Measurements from ENCODE around the gene UNC79. TPM values are rescaled to one million over a fixed set of nuclear protein-coding genes. Genes with fewer than 3 reads are reported as not detected.
"Not testable (repeated sequence)": the region's sequence is repeated elsewhere in the genome, so short reads cannot be mapped to it uniquely, and the experiment has no call there.

UNC79 gene
- total RNA-seq: 0.13 and 0.22 TPM in 2 replicates

DNA sequence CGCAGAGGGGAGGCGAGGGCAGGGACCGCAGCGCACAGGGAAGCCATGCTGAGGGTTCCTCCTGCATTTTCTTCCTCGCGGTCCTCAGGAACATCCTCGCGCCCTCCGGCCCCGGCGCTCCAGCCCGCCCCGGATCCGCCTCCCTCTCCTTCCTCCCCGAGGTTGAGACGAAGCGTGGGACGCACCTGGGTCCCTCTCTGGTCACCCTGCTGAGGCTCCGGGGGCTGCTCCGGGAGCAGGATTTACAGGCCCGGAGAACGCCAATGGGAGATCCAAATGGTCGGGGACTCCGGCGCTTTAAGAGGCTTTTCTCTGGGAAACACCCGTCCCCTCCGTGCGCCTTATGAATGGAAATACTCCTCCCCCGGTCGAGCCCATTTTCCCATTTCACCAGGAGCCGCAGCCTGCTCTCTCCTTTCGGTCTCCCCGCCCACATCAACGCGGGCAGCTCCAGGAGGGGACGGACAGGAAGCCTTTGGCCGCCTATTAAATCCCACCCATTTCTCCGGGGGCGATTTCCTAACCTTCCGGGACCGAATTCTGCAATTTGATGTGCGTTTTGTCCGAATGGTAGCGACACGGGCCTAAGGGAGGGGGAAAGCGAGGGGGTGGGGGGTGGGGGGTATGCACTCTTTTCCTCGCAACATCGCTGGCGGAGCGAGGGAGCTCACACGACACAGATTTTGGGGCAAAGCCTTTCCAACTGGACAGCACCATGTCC is at the start of gene UNC79:
TSS of gene UNC79 (plus strand) at position 625 of the 721 bp plus-strand sequence. CDS start at position 716, 91 bp downstream.
- H3K4me1 Mint-ChIP-seq: peaks cover 4% of the 10 kb centered on the region
- ChIA-PET CTCF (no interaction called here), POLR2A (no interaction called here)
- H3K36me3 Mint-ChIP-seq (ENCODE audit: low read depth): peaks cover 1% of the 10 kb centered on the region
- DNase-seq (no peak), ATAC-seq (ENCODE audit: low read depth) (no peak)
- peaks cover 40% of the 10 kb centered on the region for H3K27me3 Mint-ChIP-seq
- intact Hi-C loops (cut with micrococcal nuclease): loop anchor here (5.0 kb wide), 1 partner anchor 98 kb away; the partner anchor contains the start of gene BTBD7
- TF ChIP-seq, protein P1, sequence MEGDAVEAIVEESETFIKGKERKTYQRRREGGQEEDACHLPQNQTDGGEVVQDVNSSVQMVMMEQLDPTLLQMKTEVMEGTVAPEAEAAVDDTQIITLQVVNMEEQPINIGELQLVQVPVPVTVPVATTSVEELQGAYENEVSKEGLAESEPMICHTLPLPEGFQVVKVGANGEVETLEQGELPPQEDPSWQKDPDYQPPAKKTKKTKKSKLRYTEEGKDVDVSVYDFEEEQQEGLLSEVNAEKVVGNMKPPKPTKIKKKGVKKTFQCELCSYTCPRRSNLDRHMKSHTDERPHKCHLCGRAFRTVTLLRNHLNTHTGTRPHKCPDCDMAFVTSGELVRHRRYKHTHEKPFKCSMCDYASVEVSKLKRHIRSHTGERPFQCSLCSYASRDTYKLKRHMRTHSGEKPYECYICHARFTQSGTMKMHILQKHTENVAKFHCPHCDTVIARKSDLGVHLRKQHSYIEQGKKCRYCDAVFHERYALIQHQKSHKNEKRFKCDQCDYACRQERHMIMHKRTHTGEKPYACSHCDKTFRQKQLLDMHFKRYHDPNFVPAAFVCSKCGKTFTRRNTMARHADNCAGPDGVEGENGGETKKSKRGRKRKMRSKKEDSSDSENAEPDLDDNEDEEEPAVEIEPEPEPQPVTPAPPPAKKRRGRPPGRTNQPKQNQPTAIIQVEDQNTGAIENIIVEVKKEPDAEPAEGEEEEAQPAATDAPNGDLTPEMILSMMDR (IDR thresholded peaks at IDR 0.05): no peak
- no peak within 1 kb of the TSS for H3K4me3 Mint-ChIP-seq
- no peak within 1 kb of the TSS for H3K27ac Mint-ChIP-seq
- peaks cover 18% of the 10 kb centered on the region for H3K9me3 Mint-ChIP-seq

DNA sequence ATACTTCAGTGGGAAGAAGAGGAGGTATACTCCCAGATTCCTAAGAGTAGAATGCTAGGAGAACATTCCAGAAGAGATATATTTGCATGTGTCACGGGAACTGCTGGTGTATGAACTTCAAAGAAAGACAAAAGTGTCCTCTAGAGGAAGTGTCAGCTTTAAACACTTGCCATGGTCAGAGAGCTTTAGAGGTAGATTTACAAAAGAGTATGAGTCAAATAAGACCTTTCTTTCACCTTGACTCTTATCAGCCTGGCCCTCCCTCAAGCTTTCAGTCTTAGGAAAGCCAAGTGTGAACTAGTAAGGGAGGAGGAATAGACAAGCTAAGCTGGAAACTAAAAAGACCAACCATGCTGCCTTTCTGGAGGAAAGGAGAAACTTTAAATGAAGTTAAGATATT is 49.1 kb upstream of the UNC79 start:
- Mint-ChIP-seq H3K27ac (no peak overlapping the region), H3K27me3 (no peaks in the 10 kb centered on the region), H3K4me3 (no peak overlapping the region), H3K9me3 (no peaks in the 10 kb centered on the region), H3K4me1 (peaks cover 26% of the 10 kb centered on the region), H3K36me3 (ENCODE audit: low read depth) (no peaks in the 10 kb centered on the region)
- DNase-seq (no peak), ATAC-seq (ENCODE audit: low read depth) (peak; percentile 37)
- TF ChIP-seq, protein P1 (IDR thresholded peaks at IDR 0.05): no peak
- POLR2A ChIA-PET: no interaction called here
- intact Hi-C loops (cut with micrococcal nuclease): no loop called here
- CTCF ChIA-PET: interaction anchor here (0.7 kb wide), 1 partner anchor 12 kb away, joined by 3 read pairs; no protein-coding TSS in a partner anchor

DNA sequence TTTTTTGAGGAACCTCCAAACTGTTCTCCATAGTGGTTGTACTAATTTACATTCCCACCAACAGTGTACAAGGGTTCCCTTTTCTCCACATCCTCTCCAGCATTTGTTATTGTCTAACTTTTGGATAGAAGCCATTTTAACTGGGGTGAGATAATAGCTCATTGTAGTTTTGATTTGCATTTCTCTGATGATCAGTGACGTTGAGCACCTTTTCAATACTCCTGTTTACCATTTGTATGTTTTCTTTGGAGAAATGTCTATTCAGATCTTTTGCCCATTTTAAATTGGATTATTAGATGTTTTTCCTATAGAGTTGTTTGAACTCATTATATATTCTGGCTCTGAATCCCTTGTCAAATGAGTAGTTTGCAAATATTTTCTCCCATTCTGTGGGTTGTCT is 46.5 kb upstream of the UNC79 start:
- ATAC-seq (ENCODE audit: low read depth); H3K4me3 Mint-ChIP-seq; H3K27me3 Mint-ChIP-seq; H3K27ac Mint-ChIP-seq; intact Hi-C loops (cut with micrococcal nuclease); DNase-seq; H3K36me3 Mint-ChIP-seq (ENCODE audit: low read depth); H3K9me3 Mint-ChIP-seq; CTCF ChIA-PET; POLR2A ChIA-PET: not testable (repeated sequence)
- H3K4me1 Mint-ChIP-seq: peaks cover 13% of the 10 kb centered on the region

DNA sequence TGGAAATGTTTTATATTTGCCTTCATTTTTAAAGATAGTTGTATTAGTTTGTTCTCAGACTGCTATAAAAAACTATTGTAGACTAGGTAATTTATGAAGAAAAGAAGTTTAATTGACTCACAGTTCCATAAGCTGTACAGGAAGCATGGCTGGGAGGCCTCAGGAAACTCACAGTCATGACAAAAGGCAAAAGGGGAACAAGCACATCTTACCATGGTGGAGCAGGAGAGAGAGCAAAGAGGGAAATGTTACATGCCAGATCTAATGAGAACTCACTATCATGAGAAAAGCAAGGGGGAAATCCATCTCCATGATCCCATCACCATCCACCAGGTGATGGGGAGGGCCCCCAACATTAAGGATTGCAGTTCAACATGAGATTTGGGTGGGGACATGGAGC is 35.5 kb upstream of the UNC79 start:
- H3K9me3 Mint-ChIP-seq: peaks cover 16% of the 10 kb centered on the region
- POLR2A ChIA-PET: no interaction called here

DNA sequence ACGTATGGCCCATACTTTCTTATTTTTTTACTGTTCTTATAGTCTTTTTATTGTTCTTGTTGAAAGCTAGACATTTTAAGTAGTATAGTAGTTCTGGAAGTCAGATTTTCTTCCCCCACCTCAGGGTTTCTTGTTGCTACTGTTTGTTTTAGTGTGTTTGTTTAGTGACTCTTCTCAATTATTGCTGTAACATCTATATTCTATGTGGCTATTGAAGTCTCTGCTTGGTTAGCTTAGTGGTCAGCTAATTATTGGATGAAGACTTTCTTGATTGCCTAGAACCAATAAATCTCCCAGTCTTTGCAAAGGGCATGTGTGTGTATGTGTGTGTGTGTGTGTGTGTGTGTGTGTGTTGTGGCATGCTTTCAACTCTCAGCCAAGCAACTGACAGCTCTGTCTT is 34.3 kb upstream of the UNC79 start:
- H3K27ac Mint-ChIP-seq: no peak overlapping the region
- H3K9me3 Mint-ChIP-seq: peaks cover 16% of the 10 kb centered on the region
- CTCF ChIA-PET: no interaction called here
- TF ChIP-seq, protein P1 (IDR thresholded peaks at IDR 0.05): no peak
- H3K4me1 Mint-ChIP-seq: peaks cover 6% of the 10 kb centered on the region
- POLR2A ChIA-PET: no interaction called here
- no peak for DNase-seq
- H3K4me3 Mint-ChIP-seq: no peak overlapping the region
- H3K36me3 Mint-ChIP-seq (ENCODE audit: low read depth): no peaks in the 10 kb centered on the region
- intact Hi-C loops (cut with micrococcal nuclease): no loop called here
- H3K27me3 Mint-ChIP-seq: peaks cover 3% of the 10 kb centered on the region
- no peak for ATAC-seq (ENCODE audit: low read depth)

More for the DNA sequence above, 35.5 kb upstream of the UNC79 start:
- ATAC-seq (ENCODE audit: low read depth): peak; percentile 18
- Mint-ChIP-seq H3K27ac (no peak overlapping the region), H3K4me3 (no peak overlapping the region), H3K27me3 (peaks cover 3% of the 10 kb centered on the region), H3K4me1 (peaks cover 6% of the 10 kb centered on the region), H3K36me3 (ENCODE audit: low read depth) (no peaks in the 10 kb centered on the region)
- CTCF ChIA-PET: no interaction called here
- TF ChIP-seq, protein P1 (IDR thresholded peaks at IDR 0.05): no peak
- intact Hi-C loops (cut with micrococcal nuclease): no loop called here
- DNase-seq: no peak

Measured in activated B cell treated with CpG ODN at 0.5 μM for 24 hours (primary cell).